Brain pericyte (primary cell): ENCODE measurements around the gene RIMS1.

Source experiments
- DNase-seq: peaks from one replicate; pipeline ENCODE4 v3.0.0-alpha.2; 2012; ENCODE audit warnings: low read depth, low spot score

The RIMS1 gene

GRCh38 chr6:72413884-72414283 lies 527.5 kb downstream of the RIMS1 start:
- no peak for DNase-seq

GRCh38 chr6:72414657-72415056 lies 528.3 kb downstream of the RIMS1 start:
- DNase-seq = no peak

GRCh38 chr6:72416744-72417465 lies 530.6 kb downstream of the RIMS1 start:
- DNase-seq = no peak

GRCh38 chr6:72417759-72418158 lies 531.4 kb downstream of the RIMS1 start:
- no peak for DNase-seq

GRCh38 chr6:72418495-72418894 lies 532.1 kb downstream of the RIMS1 start:
- no peak for DNase-seq

- no peak for DNase-seq
These were observed 533.6 kb downstream of the RIMS1 start for GRCh38 chr6:72419966-72420365.

- no peak for DNase-seq
These were observed 534.1 kb downstream of the RIMS1 start for GRCh38 chr6:72420409-72420808.

- DNase-seq = no peak
These were observed 535.0 kb downstream of the RIMS1 start for GRCh38 chr6:72421387-72421786.

- no peak for DNase-seq
These were observed 535.8 kb downstream of the RIMS1 start for GRCh38 chr6:72422171-72422570.

- DNase-seq = no peak
These were observed 538.1 kb downstream of the RIMS1 start for GRCh38 chr6:72424476-72424875.

GRCh38 chr6:72425003-72425681 lies 538.8 kb downstream of the RIMS1 start:
- DNase-seq = no peak

- no peak for DNase-seq
These were observed 554.3 kb downstream of the RIMS1 start for GRCh38 chr6:72440611-72441010.

- DNase-seq = no peak
These were observed 560.1 kb downstream of the RIMS1 start for GRCh38 chr6:72446430-72446829.
